ENCODE data around the gene PPME1.

GRCh38 chr11:74204701-74205100 lies 33.6 kb downstream of the PPME1 start:
- TF ChIP-seq SIN3A (IDR thresholded peaks at IDR 0.05; ENCODE audit: borderline replicate concordance in 2 of 2, control insufficient read depth in 1 of 2, low read depth in 2 of 2, low read length in 2 of 2) = no peak
- TF ChIP-seq TBP (optimal IDR thresholded peaks at IDR 0.05; ENCODE audit: low read depth, low read length) = no peak
- TF ChIP-seq, protein P1, sequence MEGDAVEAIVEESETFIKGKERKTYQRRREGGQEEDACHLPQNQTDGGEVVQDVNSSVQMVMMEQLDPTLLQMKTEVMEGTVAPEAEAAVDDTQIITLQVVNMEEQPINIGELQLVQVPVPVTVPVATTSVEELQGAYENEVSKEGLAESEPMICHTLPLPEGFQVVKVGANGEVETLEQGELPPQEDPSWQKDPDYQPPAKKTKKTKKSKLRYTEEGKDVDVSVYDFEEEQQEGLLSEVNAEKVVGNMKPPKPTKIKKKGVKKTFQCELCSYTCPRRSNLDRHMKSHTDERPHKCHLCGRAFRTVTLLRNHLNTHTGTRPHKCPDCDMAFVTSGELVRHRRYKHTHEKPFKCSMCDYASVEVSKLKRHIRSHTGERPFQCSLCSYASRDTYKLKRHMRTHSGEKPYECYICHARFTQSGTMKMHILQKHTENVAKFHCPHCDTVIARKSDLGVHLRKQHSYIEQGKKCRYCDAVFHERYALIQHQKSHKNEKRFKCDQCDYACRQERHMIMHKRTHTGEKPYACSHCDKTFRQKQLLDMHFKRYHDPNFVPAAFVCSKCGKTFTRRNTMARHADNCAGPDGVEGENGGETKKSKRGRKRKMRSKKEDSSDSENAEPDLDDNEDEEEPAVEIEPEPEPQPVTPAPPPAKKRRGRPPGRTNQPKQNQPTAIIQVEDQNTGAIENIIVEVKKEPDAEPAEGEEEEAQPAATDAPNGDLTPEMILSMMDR (IDR thresholded peaks at IDR 0.05 in 2 of 3, conservative IDR thresholded peaks at IDR 0.05 in 1 of 3; ENCODE audit: insufficient read depth in 2 of 3, low read depth in 1 of 3, low read length in 3 of 3) = no peak
- TF ChIP-seq ILK (tag; IDR thresholded peaks at IDR 0.05; ENCODE audit: borderline replicate concordance, low read depth) = no peak
- no peak for TF ChIP-seq KLF16 (IDR thresholded peaks at IDR 0.05)
- no peak for TF ChIP-seq TCF7L2 (IDR thresholded peaks at IDR 0.05; ENCODE audit: low read depth, low read length)
- no peak for TF ChIP-seq AFF4 (CRISPR knock-in tag; IDR thresholded peaks at IDR 0.05)
- TF ChIP-seq SIRT6 (IDR thresholded peaks at IDR 0.05; ENCODE audit: low read depth, low read length) = no peak
- TF ChIP-seq ZNF77 (CRISPR knock-in tag; IDR thresholded peaks at IDR 0.05) = no peak
- TF ChIP-seq SRF (CRISPR knock-in tag; IDR thresholded peaks at IDR 0.05) = no peak
- TF ChIP-seq, protein P2, sequence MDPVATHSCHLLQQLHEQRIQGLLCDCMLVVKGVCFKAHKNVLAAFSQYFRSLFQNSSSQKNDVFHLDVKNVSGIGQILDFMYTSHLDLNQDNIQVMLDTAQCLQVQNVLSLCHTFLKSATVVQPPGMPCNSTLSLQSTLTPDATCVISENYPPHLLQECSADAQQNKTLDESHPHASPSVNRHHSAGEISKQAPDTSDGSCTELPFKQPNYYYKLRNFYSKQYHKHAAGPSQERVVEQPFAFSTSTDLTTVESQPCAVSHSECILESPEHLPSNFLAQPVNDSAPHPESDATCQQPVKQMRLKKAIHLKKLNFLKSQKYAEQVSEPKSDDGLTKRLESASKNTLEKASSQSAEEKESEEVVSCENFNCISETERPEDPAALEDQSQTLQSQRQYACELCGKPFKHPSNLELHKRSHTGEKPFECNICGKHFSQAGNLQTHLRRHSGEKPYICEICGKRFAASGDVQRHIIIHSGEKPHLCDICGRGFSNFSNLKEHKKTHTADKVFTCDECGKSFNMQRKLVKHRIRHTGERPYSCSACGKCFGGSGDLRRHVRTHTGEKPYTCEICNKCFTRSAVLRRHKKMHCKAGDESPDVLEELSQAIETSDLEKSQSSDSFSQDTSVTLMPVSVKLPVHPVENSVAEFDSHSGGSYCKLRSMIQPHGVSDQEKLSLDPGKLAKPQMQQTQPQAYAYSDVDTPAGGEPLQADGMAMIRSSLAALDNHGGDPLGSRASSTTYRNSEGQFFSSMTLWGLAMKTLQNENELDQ (CRISPR knock-in tag; IDR thresholded peaks at IDR 0.05; ENCODE audit: borderline replicate concordance) = no peak
- TF ChIP-seq ZBTB17 (CRISPR knock-in tag; IDR thresholded peaks at IDR 0.05) = no peak
- TF ChIP-seq MXI1 (IDR thresholded peaks at IDR 0.05; ENCODE audit: low read depth, low read length) = no peak
- TF ChIP-seq SMARCA4 (IDR thresholded peaks at IDR 0.05) = no peak
